Endothelial cell (in vitro differentiated cells): ENCODE measurements around the gene GUK1. TPM values are rescaled to one million over a fixed set of nuclear protein-coding genes. Genes with fewer than 3 reads are reported as not detected.

Source experiments
- DNase-seq: peaks from one replicate; pipeline ENCODE4 v3.0.0; 2021; ENCODE audit warnings: low spot score
- H3K27ac Mint-ChIP-seq: one replicate; pipeline ENCODE4 v1.8.0; 2021; ENCODE audit warnings: mixed read lengths, inconsistent platforms; ENCODE audit not compliant: unreplicated experiment
- H3K27me3 Mint-ChIP-seq: one replicate; pipeline ENCODE4 v1.8.0; 2021; ENCODE audit warnings: mild to moderate bottlenecking, moderate library complexity, mixed read lengths, inconsistent platforms; ENCODE audit not compliant: unreplicated experiment
- H3K36me3 Mint-ChIP-seq: one replicate; pipeline ENCODE4 v1.8.0; 2021; ENCODE audit warnings: mild to moderate bottlenecking, low read depth, mixed read lengths, inconsistent platforms; ENCODE audit not compliant: unreplicated experiment
- H3K4me1 Mint-ChIP-seq: one replicate; pipeline ENCODE4 v1.8.0; 2021; ENCODE audit warnings: mild to moderate bottlenecking, mixed read lengths, inconsistent platforms; ENCODE audit not compliant: unreplicated experiment
- H3K4me3 Mint-ChIP-seq: one replicate; pipeline ENCODE4 v1.8.0; 2021; ENCODE audit warnings: mild to moderate bottlenecking, mixed read lengths, inconsistent platforms; ENCODE audit not compliant: unreplicated experiment
- H3K9me3 Mint-ChIP-seq: one replicate; pipeline ENCODE4 v1.8.0; 2021; ENCODE audit warnings: mixed read lengths, inconsistent platforms; ENCODE audit not compliant: unreplicated experiment
- total RNA-seq: library from RNA; stranded (reverse); fragmentation: NEBNext Ultra II Directional; extraction: Animal tissue kit (Norgen Biotek cat#: 25700); gene quantifications from one replicate; pipeline ENCODE4 v1.2.1, GENCODE V29; 2021; ENCODE audit not compliant: unreplicated experiment
- TF ChIP-seq, protein P1 (sequence below): fragments of 200-600 bp; sonication (generic); IDR thresholded peaks from one replicate; pipeline ENCODE4 v1.5.0; 2021; ENCODE audit warnings: antibody characterized with exemption; ENCODE audit not compliant: unreplicated experiment

GUK1 gene
- total RNA-seq, 1 donor from 2014 or later = 280 TPM

GRCh38 chr1:228142701-228143136, 2.6 kb downstream of the GUK1 start:
- TF ChIP-seq, protein P1, sequence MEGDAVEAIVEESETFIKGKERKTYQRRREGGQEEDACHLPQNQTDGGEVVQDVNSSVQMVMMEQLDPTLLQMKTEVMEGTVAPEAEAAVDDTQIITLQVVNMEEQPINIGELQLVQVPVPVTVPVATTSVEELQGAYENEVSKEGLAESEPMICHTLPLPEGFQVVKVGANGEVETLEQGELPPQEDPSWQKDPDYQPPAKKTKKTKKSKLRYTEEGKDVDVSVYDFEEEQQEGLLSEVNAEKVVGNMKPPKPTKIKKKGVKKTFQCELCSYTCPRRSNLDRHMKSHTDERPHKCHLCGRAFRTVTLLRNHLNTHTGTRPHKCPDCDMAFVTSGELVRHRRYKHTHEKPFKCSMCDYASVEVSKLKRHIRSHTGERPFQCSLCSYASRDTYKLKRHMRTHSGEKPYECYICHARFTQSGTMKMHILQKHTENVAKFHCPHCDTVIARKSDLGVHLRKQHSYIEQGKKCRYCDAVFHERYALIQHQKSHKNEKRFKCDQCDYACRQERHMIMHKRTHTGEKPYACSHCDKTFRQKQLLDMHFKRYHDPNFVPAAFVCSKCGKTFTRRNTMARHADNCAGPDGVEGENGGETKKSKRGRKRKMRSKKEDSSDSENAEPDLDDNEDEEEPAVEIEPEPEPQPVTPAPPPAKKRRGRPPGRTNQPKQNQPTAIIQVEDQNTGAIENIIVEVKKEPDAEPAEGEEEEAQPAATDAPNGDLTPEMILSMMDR = no peak
- Mint-ChIP-seq H3K4me1 (peaks cover 25% of the 10 kb centered on the region), H3K9me3 (no peaks in the 10 kb centered on the region), H3K27ac (no peak overlapping the region), H3K27me3 (peaks cover 11% of the 10 kb centered on the region), H3K4me3 (peak overlapping the region; percentile 65), H3K36me3 (peaks cover 8% of the 10 kb centered on the region)
- no peak for DNase-seq

GRCh38 chr1:228143480-228144192, 3.6 kb downstream of the GUK1 start:
- TF ChIP-seq, protein P1 = no peak
- Mint-ChIP-seq H3K4me1 (peaks cover 25% of the 10 kb centered on the region), H3K27ac (peak overlapping the region; percentile 48), H3K9me3 (no peaks in the 10 kb centered on the region), H3K27me3 (peaks cover 11% of the 10 kb centered on the region), H3K4me3 (peak overlapping the region; percentile 60), H3K36me3 (peaks cover 8% of the 10 kb centered on the region)
- no peak for DNase-seq

GRCh38 chr1:228144193-228144992, 4.3 kb downstream of the GUK1 start:
- H3K4me3 Mint-ChIP-seq = peak overlapping the region; percentile 60
- H3K27me3 Mint-ChIP-seq = peaks cover 11% of the 10 kb centered on the region
- peak overlapping the region; percentile 48 for H3K27ac Mint-ChIP-seq
- H3K36me3 Mint-ChIP-seq = peaks cover 8% of the 10 kb centered on the region
- DNase-seq = no peak
- peaks cover 25% of the 10 kb centered on the region for H3K4me1 Mint-ChIP-seq
- TF ChIP-seq, protein P1 = no peak
- H3K9me3 Mint-ChIP-seq = no peaks in the 10 kb centered on the region

GRCh38 chr1:228144993-228145343, 4.9 kb downstream of the GUK1 start:
- TF ChIP-seq, protein P1 = no peak
- Mint-ChIP-seq H3K27ac (no peak overlapping the region), H3K9me3 (no peaks in the 10 kb centered on the region), H3K4me3 (no peak overlapping the region), H3K27me3 (peaks cover 7% of the 10 kb centered on the region), H3K36me3 (peaks cover 8% of the 10 kb centered on the region), H3K4me1 (peaks cover 22% of the 10 kb centered on the region)
- DNase-seq = no peak
